ENCODE data around the gene RIMKLB. TPM values are rescaled to one million over a fixed set of nuclear protein-coding genes. Genes with fewer than 3 reads are reported as not detected.

RIMKLB gene
- total and polyA plus RNA-seq, 10 of the 15 experiments (the other 5 are each of a cell fraction or from before 2014, with no cell fraction given), result 0.15 to 0.83 (median 0.46) TPM

- in situ Hi-C loops (cut with MboI) (loop anchor here (10.0 kb wide), 1 partner anchor 205 kb away; no protein-coding TSS in a partner anchor), intact Hi-C loops (cut with micrococcal nuclease; ENCODE audit: unreplicated experiment) (loop anchor here (10.0 kb wide), 1 partner anchor 145 kb away; the partner anchor contains the start of gene CLEC4E)
- Histone ChIP-seq H3K79me2 (ENCODE audit: control insufficient read depth, insufficient read depth, low read length) (no peaks in the 10 kb centered on the region), H3K9ac (ENCODE audit: control insufficient read depth, insufficient read depth, low read length) (no peak overlapping the region), H3K4me3 (no peak overlapping the region), H3K27me3 (replicated peaks in 1 of 2; ENCODE audit: control insufficient read depth in 2 of 2, insufficient read depth in 2 of 2, low read length in 1 of 2) (peaks cover 0 to 3% of the 10 kb centered on the region in 2 experiments; a peak in 3 of 4 replicates), H3K36me3 (ENCODE audit: control insufficient read depth in 2 of 2, insufficient read depth in 2 of 2, low read length in 1 of 2) (no peaks in the 10 kb centered on the region), H3K27ac (ENCODE audit: control insufficient read depth, insufficient read depth) (no peak overlapping the region), H4K20me1 (ENCODE audit: control insufficient read depth, insufficient read depth) (no peaks in the 10 kb centered on the region), H3K9me3 (replicated peaks; ENCODE audit: control insufficient read depth, insufficient read depth, low read length) (no peaks in the 10 kb centered on the region), H3K4me1 (ENCODE audit: control insufficient read depth, insufficient read depth, low read length) (no peaks in the 10 kb centered on the region), H3K4me2 (ENCODE audit: control insufficient read depth, insufficient read depth) (no peak overlapping the region), H2AFZ (ENCODE audit: control insufficient read depth, low read depth, low read length) (no peak overlapping the region)
- WGBS (ENCODE audit: insufficient coverage, insufficient replicate concordance, low lambda C conversion rate, missing lambda C conversion rate), result 49% methylated on average over 4 of the region's 4 CpGs
- POLR2A ChIA-PET, result no interaction called here
- DNase-seq (ENCODE audit: low read depth, low spot score) (no peak), ATAC-seq (no peak), FAIRE-seq (no peak)
- SMC1A ChIA-PET (ENCODE audit: uncharacterized antibody, unreplicated experiment), result no interaction called here
- CTCF ChIA-PET, result no interaction called here
- BruUV-seq (replicated peaks), result no TSS peak
- RAD21 ChIA-PET (ENCODE audit: unreplicated experiment), result no interaction called here
- TF ChIP-seq, protein P1, sequence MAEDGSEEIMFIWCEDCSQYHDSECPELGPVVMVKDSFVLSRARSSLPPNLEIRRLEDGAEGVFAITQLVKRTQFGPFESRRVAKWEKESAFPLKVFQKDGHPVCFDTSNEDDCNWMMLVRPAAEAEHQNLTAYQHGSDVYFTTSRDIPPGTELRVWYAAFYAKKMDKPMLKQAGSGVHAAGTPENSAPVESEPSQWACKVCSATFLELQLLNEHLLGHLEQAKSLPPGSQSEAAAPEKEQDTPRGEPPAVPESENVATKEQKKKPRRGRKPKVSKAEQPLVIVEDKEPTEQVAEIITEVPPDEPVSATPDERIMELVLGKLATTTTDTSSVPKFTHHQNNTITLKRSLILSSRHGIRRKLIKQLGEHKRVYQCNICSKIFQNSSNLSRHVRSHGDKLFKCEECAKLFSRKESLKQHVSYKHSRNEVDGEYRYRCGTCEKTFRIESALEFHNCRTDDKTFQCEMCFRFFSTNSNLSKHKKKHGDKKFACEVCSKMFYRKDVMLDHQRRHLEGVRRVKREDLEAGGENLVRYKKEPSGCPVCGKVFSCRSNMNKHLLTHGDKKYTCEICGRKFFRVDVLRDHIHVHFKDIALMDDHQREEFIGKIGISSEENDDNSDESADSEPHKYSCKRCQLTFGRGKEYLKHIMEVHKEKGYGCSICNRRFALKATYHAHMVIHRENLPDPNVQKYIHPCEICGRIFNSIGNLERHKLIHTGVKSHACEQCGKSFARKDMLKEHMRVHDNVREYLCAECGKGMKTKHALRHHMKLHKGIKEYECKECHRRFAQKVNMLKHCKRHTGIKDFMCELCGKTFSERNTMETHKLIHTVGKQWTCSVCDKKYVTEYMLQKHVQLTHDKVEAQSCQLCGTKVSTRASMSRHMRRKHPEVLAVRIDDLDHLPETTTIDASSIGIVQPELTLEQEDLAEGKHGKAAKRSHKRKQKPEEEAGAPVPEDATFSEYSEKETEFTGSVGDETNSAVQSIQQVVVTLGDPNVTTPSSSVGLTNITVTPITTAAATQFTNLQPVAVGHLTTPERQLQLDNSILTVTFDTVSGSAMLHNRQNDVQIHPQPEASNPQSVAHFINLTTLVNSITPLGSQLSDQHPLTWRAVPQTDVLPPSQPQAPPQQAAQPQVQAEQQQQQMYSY (CRISPR knock-in tag; IDR thresholded peaks at IDR 0.05), result no peak
- TF ChIP-seq E4F1 (IDR thresholded peaks at IDR 0.05; ENCODE audit: borderline replicate concordance, partially characterized antibody) (no peak), CBX3 (IDR thresholded peaks at IDR 0.05; ENCODE audit: borderline replicate concordance, low read depth) (no peak), EZH2 (IDR thresholded peaks at IDR 0.05; ENCODE audit: borderline replicate concordance, control insufficient read depth, low read depth, low read length) (no peak), FOXM1 (IDR thresholded peaks at IDR 0.05; ENCODE audit: low read depth, low read length) (no peak), EED (IDR thresholded peaks at IDR 0.05; ENCODE audit: low read depth) (no peak), SMC3 (IDR thresholded peaks at IDR 0.05; ENCODE audit: borderline replicate concordance, low read length) (no peak), ZNF24 (IDR thresholded peaks at IDR 0.05) (no peak), ZNF274 (IDR thresholded peaks at IDR 0.05; ENCODE audit: insufficient read depth, insufficient read length) (no peak), YY1 (IDR thresholded peaks at IDR 0.05; ENCODE audit: low read depth, low read length) (no peak), IKZF1 (conservative IDR thresholded peaks at IDR 0.05) (no peak)
- TF ChIP-seq, protein P2, sequence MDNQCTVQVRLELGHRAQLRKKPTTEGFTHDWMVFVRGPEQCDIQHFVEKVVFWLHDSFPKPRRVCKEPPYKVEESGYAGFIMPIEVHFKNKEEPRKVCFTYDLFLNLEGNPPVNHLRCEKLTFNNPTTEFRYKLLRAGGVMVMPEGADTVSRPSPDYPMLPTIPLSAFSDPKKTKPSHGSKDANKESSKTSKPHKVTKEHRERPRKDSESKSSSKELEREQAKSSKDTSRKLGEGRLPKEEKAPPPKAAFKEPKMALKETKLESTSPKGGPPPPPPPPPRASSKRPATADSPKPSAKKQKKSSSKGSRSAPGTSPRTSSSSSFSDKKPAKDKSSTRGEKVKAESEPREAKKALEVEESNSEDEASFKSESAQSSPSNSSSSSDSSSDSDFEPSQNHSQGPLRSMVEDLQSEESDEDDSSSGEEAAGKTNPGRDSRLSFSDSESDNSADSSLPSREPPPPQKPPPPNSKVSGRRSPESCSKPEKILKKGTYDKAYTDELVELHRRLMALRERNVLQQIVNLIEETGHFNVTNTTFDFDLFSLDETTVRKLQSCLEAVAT (IDR thresholded peaks at IDR 0.05), result no peak
- TF ChIP-seq, protein P3, sequence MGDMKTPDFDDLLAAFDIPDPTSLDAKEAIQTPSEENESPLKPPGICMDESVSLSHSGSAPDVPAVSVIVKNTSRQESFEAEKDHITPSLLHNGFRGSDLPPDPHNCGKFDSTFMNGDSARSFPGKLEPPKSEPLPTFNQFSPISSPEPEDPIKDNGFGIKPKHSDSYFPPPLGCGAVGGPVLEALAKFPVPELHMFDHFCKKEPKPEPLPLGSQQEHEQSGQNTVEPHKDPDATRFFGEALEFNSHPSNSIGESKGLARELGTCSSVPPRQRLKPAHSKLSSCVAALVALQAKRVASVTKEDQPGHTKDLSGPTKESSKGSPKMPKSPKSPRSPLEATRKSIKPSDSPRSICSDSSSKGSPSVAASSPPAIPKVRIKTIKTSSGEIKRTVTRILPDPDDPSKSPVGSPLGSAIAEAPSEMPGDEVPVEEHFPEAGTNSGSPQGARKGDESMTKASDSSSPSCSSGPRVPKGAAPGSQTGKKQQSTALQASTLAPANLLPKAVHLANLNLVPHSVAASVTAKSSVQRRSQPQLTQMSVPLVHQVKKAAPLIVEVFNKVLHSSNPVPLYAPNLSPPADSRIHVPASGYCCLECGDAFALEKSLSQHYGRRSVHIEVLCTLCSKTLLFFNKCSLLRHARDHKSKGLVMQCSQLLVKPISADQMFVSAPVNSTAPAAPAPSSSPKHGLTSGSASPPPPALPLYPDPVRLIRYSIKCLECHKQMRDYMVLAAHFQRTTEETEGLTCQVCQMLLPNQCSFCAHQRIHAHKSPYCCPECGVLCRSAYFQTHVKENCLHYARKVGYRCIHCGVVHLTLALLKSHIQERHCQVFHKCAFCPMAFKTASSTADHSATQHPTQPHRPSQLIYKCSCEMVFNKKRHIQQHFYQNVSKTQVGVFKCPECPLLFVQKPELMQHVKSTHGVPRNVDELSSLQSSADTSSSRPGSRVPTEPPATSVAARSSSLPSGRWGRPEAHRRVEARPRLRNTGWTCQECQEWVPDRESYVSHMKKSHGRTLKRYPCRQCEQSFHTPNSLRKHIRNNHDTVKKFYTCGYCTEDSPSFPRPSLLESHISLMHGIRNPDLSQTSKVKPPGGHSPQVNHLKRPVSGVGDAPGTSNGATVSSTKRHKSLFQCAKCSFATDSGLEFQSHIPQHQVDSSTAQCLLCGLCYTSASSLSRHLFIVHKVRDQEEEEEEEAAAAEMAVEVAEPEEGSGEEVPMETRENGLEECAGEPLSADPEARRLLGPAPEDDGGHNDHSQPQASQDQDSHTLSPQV (IDR thresholded peaks at IDR 0.05), result no peak
Observed at GRCh38 chr12:8689681-8690080, 8.1 kb upstream of the RIMKLB start.
